Hematopoietic multipotent progenitor cell treated with erythropoietin and hydrocortisone succinate and interleukin-3 and kit ligand, for 6 days (in vitro differentiated cells): ENCODE data around the gene RFNG.

Experiments
- DNase-seq: peaks from one replicate; pipeline ENCODE4 v3.0.0-alpha.2; 2015

The RFNG gene

GRCh38 chr17:82023447-82024241, 28.0 kb downstream of the RFNG start:
- peak; percentile 62 for DNase-seq

GRCh38 chr17:82022981-82023446, 28.6 kb downstream of the RFNG start, which contains the start of gene LRRC45:
LRRC45 (plus strand) TSS chr17:82023305; CDS start chr17:82023644, 339 bp downstream.
- DNase-seq = peak; percentile 100

GRCh38 chr17:82022310-82022980, 29.2 kb downstream of the RFNG start, which contains the start of gene CENPX:
CENPX (minus strand) TSS chr17:82022878; CDS start chr17:82022861, 17 bp downstream.
- DNase-seq = peak; percentile 36

- DNase-seq = no peak
Measured at GRCh38 chr17:82021900-82022309, 29.7 kb downstream of the RFNG start.

- peak; percentile 85 for DNase-seq
Measured at GRCh38 chr17:82021107-82021899, 30.3 kb downstream of the RFNG start.

- DNase-seq = no peak
Measured at GRCh38 chr17:82020572-82021106, 31.0 kb downstream of the RFNG start.

GRCh38 chr17:82019690-82020571, 31.7 kb downstream of the RFNG start:
- DNase-seq = peak; percentile 82

- DNase-seq = no peak
Measured at GRCh38 chr17:82018989-82019689, 32.5 kb downstream of the RFNG start.

- DNase-seq = no peak
Measured at GRCh38 chr17:82018152-82018988, 33.2 kb downstream of the RFNG start.

GRCh38 chr17:82017612-82018151, 33.9 kb downstream of the RFNG start:
- DNase-seq = no peak

- DNase-seq = no peak
Measured at GRCh38 chr17:82016875-82017459, 34.6 kb downstream of the RFNG start.

- no peak for DNase-seq
Measured at GRCh38 chr17:82016061-82016874, 35.3 kb downstream of the RFNG start.

GRCh38 chr17:82015311-82015971, 36.2 kb downstream of the RFNG start:
- DNase-seq = no peak

- no peak for DNase-seq
Measured at GRCh38 chr17:82014971-82015310, 36.7 kb downstream of the RFNG start.

GRCh38 chr17:82014432-82014831, 37.2 kb downstream of the RFNG start:
- no peak for DNase-seq

GRCh38 chr17:82013772-82014321, 37.8 kb downstream of the RFNG start:
- DNase-seq = no peak

- no peak for DNase-seq
Measured at GRCh38 chr17:82013341-82013740, 38.3 kb downstream of the RFNG start.
